Prostate gland (tissue), 2 donors: ENCODE data around the gene INKA1. TPM values are rescaled to one million over a fixed set of nuclear protein-coding genes. Genes with fewer than 3 reads are reported as not detected.

Experiments
- DNase-seq: peaks from one replicate; pipeline ENCODE4 v3.0.0-alpha.2; 2019; ENCODE audit warnings: low spot score
- H3K27ac ChIP-seq, 2 donors: fragments of 200-600 bp; sonication (generic); 2 replicates each; pipeline ENCODE4 v1.5.1; 2017 to 2019
- H3K27me3 ChIP-seq: fragments of 200-600 bp; sonication (generic); replicated peaks from 2 replicates; pipeline ENCODE4 v1.5.1; 2019; ENCODE audit not compliant: insufficient read depth
- H3K36me3 ChIP-seq, 2 donors: fragments of 200-600 bp; sonication (generic); 1 replicate in 1 of 2; 2 replicates in 1 of 2; pipeline versions ENCODE4 v1.5.1 to v1.8.1; 2017 to 2019
- H3K4me1 ChIP-seq: fragments of 200-600 bp; sonication (generic); replicated peaks from 2 replicates; pipeline ENCODE4 v1.5.1; 2019
- H3K4me3 ChIP-seq, 2 donors: fragments of 200-600 bp; sonication (generic); 2 replicates each; pipeline ENCODE4 v1.5.1; 2017 to 2019
- H3K9me3 ChIP-seq: fragments of 200-600 bp; sonication (generic); 2 replicates; pipeline ENCODE4 v1.5.1; 2017
- CTCF ChIP-seq, 4 experiments: fragments of 200-600 bp in 2 of 4; fragments of 450-650 bp in 2 of 4; sonication (generic) in 2 of 4; IDR thresholded peaks; 1 replicate in 3 of 4; 2 replicates in 1 of 4; pipeline ENCODE4 v1.5.1; 2016 to 2019; ENCODE audit warnings: antibody characterized with exemption in 4 of 4, mild to moderate bottlenecking in 2 of 4, moderate library complexity in 2 of 4
- POLR2A ChIP-seq: fragments of 450-650 bp; IDR thresholded peaks from one replicate; pipeline ENCODE4 v1.6.1; 2016; ENCODE audit warnings: antibody characterized with exemption, mild to moderate bottlenecking
- POLR2AphosphoS5 ChIP-seq: sonication (generic); formaldehyde crosslinking; IDR thresholded peaks from one replicate; pipeline ENCODE4 v1.6.1; 2017; ENCODE audit warnings: antibody characterized with exemption
- WGBS: methylation state at CpG from one replicate; pipeline ENCODE4 v1.1.5; 2018; 5-methylcytosine and 5-hydroxymethylcytosine counted together
- intact Hi-C: fragments of 100-400 bp; cut with DNase I; formaldehyde crosslinking; loops from one replicate; pipeline ENCODE4 v1.14.2; 2022
- total RNA-seq, 2 donors: library from RNA; depleted of rRNA; stranded (reverse); fragments of >200 nt; gene quantifications; one replicate each; pipeline ENCODE4 v1.1.0, GENCODE V29; 2016

Gene INKA1
- total RNA-seq, 2 donors from 2014 or later, result 4.0 to 8.1 TPM

GRCh38 chr3:49787536-49787935, 15.5 kb upstream of the INKA1 start:
- Histone ChIP-seq H3K4me3 (no peak overlapping the region), H3K27ac (peak overlapping the region in 1 of 2 donors; percentile 96), H3K9me3 (no peaks in the 10 kb centered on the region), H3K4me1 (peaks cover 4% of the 10 kb centered on the region), H3K36me3 (no peaks in the 10 kb centered on the region), H3K27me3 (no peaks in the 10 kb centered on the region)
- no peak for DNase-seq
- 87% methylated on average over 5 of the region's 5 CpGs for WGBS
- TF ChIP-seq POLR2AphosphoS5 (no peak), CTCF (IDR thresholded peaks at IDR 0.05) (no peak)
- intact Hi-C loops, result loop anchor here (5.0 kb wide), 1 partner anchor 65 kb away; the partner anchor contains the start of gene GMPPB

- intact Hi-C loops, result loop anchor here (5.0 kb wide), 1 partner anchor 66 kb away; the partner anchor contains the start of gene GMPPB
- no peak overlapping the region for H3K27ac ChIP-seq
- H3K36me3 ChIP-seq, result no peaks in the 10 kb centered on the region
- DNase-seq, result no peak
- H3K9me3 ChIP-seq, result no peaks in the 10 kb centered on the region
- WGBS, result 100% methylated on average over 2 of the region's 2 CpGs
- H3K4me3 ChIP-seq, result no peak overlapping the region
- no peaks in the 10 kb centered on the region for H3K27me3 ChIP-seq
- H3K4me1 ChIP-seq, result peaks cover 4% of the 10 kb centered on the region
- no peak for TF ChIP-seq POLR2A
- no peak for TF ChIP-seq CTCF (IDR thresholded peaks at IDR 0.05)
- no peak for TF ChIP-seq POLR2AphosphoS5
These were observed 15.0 kb upstream of the INKA1 start for GRCh38 chr3:49788056-49788455.

GRCh38 chr3:49790626-49791411, 12.2 kb upstream of the INKA1 start:
- TF ChIP-seq POLR2A (no peak), CTCF (IDR thresholded peaks at IDR 0.05) (no peak), POLR2AphosphoS5 (no peak)
- no peaks in the 10 kb centered on the region for H3K36me3 ChIP-seq
- no peaks in the 10 kb centered on the region for H3K27me3 ChIP-seq
- no peaks in the 10 kb centered on the region for H3K4me1 ChIP-seq
- no peak for DNase-seq
- H3K4me3 ChIP-seq, result no peak overlapping the region
- intact Hi-C loops, result no loop called here
- no peak overlapping the region for H3K27ac ChIP-seq
- 63% methylated on average over 9 of the region's 9 CpGs for WGBS
- no peaks in the 10 kb centered on the region for H3K9me3 ChIP-seq

GRCh38 chr3:49791571-49791970, 11.5 kb upstream of the INKA1 start:
- no peak for DNase-seq
- no peak for TF ChIP-seq CTCF (IDR thresholded peaks at IDR 0.05)
- TF ChIP-seq POLR2AphosphoS5, result no peak
- no peak for TF ChIP-seq POLR2A
- no peak overlapping the region for H3K27ac ChIP-seq
- no peak overlapping the region for H3K4me3 ChIP-seq
- no peaks in the 10 kb centered on the region for H3K4me1 ChIP-seq
- intact Hi-C loops, result no loop called here
- H3K27me3 ChIP-seq, result no peaks in the 10 kb centered on the region
- no peaks in the 10 kb centered on the region for H3K36me3 ChIP-seq
- no peaks in the 10 kb centered on the region for H3K9me3 ChIP-seq
- 94% methylated on average over 4 of the region's 4 CpGs for WGBS
